HG03064 (cell line): Measurements from ENCODE around the gene ACVR1B.
A peak's percentile ranks its signal among the peaks of the same experiment; 100 is the strongest.

Source experiments
- ATAC-seq: cut with Tn5 transposase; IDR thresholded peaks from one replicate; pipeline ENCODE4 v1.9.1; 2021; ENCODE audit warnings: low read depth; ENCODE audit not compliant: unreplicated experiment

The ACVR1B gene

DNA sequence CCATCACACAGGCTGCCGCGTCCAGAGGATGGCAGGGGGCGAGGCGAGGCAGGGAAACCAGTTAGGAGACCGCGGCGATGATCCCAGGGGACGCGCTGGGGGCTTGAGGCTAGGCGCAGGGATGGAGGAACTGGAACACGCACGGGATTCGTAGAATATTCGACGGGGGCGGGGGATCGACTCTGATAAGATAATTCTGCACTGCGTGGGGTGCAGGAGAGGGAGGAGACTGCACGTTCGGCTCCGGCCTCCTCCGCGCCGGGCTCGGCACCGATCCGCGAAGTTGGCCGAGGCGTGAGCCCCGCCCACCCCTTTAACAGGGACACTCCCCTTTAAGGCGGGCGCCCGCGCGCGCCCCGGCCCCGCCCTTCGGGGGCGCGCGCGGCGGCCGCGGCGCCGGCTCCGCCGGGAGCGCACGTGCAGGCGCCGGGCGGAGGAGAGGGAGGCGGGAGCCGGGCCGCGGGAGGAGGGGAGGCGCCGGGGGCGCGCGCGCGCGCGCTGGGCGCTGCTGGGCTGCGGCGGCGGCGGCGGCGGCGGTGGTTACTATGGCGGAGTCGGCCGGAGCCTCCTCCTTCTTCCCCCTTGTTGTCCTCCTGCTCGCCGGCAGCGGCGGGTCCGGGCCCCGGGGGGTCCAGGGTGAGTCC, at the start of gene ACVR1B:
ACVR1B (plus strand) TSS at position 501 of the 644 bp plus-strand sequence; CDS start at position 546, 45 bp downstream.
- ATAC-seq, result peak; percentile 69

- no peak for ATAC-seq
Measured at GRCh38 chr12:51901881-51902280, 49.6 kb upstream of the ACVR1B start.

DNA sequence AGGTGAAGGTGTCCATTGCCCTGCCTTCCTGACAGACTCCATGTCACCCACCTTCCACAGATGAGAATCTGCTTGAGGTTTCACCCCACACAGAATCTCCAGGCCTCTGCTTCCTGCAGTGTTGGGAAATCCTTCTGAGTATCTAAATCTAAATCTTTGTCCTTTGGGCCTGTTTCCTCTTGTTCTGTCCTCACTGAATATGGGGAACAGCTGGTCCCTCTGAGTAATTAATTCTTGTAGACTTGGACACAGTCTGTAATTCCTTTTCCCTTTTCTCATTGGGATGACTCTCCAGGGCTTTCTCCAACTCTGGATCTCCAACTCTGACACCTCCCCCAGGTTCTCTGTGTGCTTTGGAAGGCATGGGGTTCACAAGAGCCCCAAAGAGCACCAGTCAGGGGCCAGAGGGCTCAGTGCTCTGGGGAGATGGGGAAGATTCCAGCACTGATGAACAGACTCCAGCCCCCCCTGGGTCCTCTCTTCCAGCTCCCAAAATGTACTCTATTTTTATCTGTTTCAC, 46.5 kb upstream of the ACVR1B start:
- ATAC-seq, result no peak

DNA sequence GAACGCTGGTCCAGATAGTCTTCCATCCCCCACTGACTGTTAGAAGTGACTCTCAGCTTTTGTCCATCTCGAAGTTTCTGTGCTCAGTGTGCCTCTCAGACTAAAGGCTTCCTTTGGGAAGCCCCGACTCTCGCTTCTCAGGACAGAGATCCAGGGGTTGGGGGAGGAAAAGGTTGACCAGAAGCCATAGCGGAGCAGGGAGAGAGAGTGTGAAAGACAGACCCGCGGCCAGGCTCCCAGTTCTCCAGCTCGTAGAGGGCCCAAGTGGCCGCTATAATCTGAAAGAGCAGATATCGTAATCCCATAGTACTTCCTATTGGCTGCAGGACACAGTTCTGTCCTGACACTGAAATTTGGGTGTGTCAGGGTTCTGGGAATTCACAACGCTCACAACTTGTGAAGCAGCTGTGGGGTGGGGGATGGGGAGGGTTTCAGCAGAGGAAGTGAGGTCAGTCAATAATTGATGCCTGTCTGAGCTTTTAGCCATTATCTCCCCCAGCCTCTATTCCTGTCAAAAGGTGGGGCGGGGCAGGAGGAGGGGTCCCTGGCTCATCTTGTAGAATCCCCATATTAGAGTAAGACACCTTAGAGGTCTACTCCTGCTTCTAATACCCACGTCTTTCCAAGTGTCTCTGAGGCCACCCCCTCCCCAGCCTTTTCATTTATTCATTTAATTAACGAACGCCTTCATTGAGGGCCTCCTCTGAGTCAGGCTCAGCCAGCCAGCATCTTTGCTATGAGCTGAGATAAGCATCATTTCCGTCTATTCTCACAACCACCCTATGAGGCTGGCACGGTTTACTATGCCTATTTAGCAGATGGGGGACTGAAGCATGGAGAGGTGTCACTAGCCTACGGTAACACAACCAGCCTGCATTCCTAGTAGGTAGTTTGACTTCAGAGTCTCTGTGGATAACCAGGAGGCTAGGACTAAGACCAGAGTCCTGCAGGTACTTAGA, 45.7 kb upstream of the ACVR1B start:
- no peak for ATAC-seq

DNA sequence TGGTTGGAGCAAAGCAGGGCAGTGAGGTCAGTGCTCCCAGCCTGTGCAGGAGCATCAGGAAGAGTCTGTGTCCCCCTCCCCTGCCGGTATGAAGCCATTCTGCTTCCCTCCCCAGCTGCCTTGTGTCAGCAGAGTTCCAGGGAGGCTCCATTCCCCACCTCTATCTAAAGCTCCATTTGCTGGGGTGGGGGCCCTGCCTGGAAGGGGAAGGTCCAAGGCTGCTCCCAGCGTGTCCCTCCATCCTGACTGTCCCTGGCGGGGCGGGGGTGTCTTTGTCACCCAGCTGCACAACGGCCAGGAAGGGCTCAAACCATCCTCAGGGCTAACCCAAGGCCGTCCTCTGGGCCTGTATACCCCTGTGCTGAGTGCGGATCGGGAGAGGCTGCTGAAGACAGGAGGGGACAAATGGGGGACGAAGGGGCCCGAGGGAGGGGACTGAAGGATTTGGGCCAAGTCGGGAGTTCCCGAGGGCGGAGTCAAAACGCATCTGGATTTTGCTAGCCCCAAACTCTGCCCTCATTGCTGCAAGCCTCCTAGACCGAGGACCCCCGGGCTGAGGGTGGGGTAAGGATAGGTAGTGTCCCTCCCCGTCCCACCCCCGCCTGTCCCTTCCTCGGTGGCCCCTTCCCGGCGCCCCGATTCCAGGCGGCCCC, 44.9 kb upstream of the ACVR1B start:
- no peak for ATAC-seq

DNA sequence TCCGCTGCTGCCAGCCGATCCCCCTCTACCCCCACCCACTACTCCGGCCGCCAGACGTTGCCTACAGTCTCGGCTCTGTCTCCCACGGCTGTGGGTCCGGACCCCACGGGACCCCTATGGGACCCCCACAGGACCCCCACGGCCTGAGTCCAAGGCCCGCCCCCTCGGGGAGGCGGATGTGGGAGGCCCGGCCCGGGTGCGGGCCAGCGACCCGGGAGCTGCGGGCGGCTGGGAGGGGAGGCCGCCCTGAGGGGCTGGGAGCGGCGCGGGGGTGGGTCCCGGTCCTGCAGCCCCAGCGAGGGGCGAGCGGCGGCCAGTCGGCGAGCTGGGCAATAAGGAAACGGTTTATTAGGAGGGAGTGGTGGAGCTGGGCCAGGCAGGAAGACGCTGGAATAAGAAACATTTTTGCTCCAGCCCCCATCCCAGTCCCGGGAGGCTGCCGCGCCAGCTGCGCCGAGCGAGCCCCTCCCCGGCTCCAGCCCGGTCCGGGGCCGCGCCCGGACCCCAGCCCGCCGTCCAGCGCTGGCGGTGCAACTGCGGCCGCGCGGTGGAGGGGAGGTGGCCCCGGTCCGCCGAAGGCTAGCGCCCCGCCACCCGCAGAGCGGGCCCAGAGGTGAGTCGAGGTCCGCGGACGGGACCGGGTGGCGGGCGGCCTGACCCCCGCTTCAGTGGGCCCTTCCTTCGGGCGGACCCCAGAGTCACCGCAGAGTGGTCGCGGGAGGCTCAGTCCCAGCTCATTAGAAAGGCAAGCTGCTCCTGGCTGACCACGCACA, 44.2 kb upstream of the ACVR1B start, which contains the start of gene ACVRL1:
ACVRL1 (plus strand) TSS at position 422 of the 773 bp plus-strand sequence. CDS start 4,971 bp downstream, outside the sequence.
- ATAC-seq, result no peak

- ATAC-seq, result no peak
Measured at GRCh38 chr12:51907856-51908425, 43.6 kb upstream of the ACVR1B start.

DNA sequence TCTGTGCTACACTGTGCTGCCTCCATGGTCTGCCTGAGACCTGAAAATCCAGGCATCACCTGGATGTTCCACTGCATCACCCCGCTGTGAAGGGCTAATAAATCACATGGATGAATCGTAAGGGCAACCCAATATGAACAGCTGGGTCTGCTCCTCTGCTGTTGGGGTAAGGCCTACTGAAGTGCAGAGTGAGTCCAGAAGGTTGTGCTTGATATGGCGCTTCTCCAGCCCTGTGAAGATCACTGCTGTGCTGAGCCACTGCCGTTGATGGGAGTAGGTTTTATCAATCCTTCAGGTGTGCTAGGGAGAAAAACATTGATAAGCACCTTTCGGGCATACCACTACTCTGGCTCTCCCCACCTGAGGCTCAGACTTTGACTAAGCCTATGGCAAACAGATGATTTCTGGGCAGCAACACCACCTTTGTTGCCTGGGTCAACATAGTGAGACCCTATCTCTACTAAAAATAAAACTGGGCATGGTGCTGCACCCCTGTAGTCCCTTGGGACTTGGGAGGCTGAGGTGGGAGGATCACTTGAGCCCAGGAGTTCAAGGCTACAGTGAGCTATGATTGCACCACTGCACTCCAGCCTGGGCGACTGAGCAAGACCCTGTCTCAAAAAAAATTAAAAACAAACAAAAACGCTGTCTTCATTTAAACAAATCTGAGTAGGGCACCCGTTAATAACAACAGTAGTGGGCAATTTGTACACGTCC, 42.5 kb upstream of the ACVR1B start:
- no peak for ATAC-seq

- ATAC-seq, result no peak
Measured at GRCh38 chr12:51910168-51910567, 41.3 kb upstream of the ACVR1B start.

DNA sequence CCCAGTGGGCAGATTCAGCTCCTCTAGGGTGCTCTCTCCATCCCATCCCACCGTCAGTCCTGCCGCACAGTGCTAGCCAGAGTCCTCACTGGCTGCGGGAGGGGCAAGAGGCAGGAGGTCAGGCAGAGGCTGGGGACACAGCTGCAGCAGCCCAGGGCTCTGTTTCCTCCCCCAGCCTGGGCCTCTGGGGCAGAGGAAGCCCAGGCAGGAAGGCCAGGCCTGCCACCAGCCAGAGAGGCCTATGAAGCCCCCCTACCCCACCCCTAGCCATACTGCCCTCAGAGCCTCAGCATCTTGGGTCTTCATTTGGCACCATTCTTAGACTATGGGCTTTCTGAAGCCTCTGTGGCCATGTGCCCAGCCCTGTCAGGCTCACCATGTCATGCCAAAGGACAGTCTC, 40.8 kb upstream of the ACVR1B start:
- ATAC-seq, result no peak

DNA sequence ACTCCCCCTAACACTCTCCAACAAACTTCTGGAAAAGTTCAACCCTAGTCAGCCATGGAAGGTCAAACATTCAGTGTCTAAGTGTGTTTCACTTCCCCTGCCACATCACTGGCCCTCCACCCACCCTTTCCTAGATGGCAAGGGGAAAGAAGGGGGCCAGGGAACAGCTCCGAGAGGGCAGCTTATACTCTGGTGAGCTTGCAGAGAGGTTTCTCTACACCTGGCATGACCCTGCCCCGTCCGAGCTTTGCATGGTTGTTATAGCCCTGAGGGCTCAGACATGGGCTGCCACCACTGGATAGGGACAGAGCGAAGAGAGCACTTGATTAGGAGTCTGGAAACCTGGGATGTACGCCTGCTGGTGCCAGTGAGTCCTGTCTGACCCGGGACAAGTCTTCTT, 40.2 kb upstream of the ACVR1B start:
- ATAC-seq, result no peak

DNA sequence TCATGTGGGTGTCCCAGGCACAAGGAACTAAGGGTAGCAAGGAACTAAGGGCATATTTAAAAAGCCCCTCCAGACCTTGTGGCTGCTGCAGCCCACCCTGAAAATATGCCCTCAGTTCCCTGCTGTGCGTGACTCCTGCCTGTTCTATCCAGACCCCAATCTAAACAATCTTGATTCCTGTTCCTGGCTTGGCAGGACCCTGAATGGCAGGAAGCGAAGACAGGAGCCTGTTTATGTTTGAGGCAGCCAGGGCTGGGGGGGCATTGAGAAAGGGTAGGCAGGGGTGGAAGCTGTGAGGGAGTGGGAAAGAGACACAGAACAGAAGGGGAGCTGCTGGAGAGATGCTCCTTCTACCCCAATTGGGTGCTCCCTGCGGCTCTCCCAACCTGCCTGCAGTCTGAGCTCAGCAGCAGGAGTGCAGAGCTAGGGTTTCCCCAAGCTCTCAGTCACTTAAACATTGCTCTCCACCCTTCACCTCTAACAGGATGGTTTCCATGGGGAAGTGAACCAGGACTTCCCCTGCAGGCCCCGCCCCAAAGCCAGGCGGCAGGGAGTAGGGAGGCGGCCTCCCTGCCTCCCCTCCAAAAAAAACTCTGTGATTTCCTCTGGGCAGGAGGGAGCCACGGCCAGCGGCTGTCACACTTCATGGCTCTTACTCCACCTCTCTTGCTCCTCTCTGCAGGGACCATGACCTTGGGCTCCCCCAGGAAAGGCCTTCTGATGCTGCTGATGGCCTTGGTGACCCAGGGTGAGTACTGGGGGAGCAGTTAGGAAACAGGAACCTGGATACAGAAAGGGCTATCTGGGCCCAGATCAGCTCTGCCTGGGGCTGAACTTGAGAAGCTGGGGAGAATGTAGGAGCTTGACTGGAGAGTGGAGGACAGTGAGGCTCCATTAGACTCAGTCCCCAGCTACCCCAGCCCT, 39.4 kb upstream of the ACVR1B start:
- ATAC-seq, result no peak

DNA sequence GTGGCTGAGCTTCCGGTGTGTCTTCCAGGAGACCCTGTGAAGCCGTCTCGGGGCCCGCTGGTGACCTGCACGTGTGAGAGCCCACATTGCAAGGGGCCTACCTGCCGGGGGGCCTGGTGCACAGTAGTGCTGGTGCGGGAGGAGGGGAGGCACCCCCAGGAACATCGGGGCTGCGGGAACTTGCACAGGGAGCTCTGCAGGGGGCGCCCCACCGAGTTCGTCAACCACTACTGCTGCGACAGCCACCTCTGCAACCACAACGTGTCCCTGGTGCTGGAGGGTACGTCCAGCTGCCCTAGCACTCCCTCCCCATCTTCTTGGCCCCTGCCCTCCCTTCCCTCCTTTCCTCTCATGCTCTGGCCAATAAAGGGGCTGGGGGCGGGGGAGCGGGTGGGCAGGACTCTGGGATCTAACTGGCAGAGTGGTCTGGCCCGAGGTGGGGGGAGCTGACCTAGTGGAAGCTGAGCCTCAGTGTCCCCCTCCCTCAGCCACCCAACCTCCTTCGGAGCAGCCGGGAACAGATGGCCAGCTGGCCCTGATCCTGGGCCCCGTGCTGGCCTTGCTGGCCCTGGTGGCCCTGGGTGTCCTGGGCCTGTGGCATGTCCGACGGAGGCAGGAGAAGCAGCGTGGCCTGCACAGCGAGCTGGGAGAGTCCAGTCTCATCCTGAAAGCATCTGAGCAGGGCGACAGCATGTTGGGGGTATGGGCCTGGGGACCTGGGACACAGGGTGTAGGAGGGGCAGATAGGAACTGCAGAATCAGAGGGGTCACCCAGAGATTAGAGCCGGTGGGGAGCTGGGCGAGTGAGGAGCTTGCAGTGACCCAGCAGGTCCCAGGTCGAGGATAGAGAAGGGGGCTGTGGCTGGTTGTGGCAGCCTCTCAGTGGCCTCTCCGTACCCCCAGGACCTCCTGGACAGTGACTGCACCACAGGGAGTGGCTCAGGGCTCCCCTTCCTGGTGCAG, 38.1 kb upstream of the ACVR1B start:
- no peak for ATAC-seq

GRCh38 chr12:51914034-51914923, 37.2 kb upstream of the ACVR1B start:
- ATAC-seq, result no peak

- ATAC-seq, result no peak
Measured at GRCh38 chr12:51915003-51915625, 36.4 kb upstream of the ACVR1B start.

- ATAC-seq, result no peak
Measured at GRCh38 chr12:51915951-51916350, 35.5 kb upstream of the ACVR1B start.
